Activated CD4-positive, alpha-beta T cell treated with anti-CD3 and anti-CD28 coated beads, Interleukin-2, amount 50 U/mL, for 24 hours (primary cell): ENCODE measurements around the gene UBE2F.

Experiments
- DNase-seq, 2 donors: peaks; one replicate each; pipeline ENCODE4 v3.0.0-alpha.2; 2020; ENCODE audit warnings: low read depth in 1 of 2, low spot score in 1 of 2

The UBE2F gene

GRCh38 chr2:238069877-238070276 is 103.1 kb downstream of the UBE2F start:
- no peak for DNase-seq

- DNase-seq = no peak
Observed at GRCh38 chr2:238075397-238075796, 108.6 kb downstream of the UBE2F start.

GRCh38 chr2:238077292-238077691 is 110.5 kb downstream of the UBE2F start:
- DNase-seq = no peak

DNA sequence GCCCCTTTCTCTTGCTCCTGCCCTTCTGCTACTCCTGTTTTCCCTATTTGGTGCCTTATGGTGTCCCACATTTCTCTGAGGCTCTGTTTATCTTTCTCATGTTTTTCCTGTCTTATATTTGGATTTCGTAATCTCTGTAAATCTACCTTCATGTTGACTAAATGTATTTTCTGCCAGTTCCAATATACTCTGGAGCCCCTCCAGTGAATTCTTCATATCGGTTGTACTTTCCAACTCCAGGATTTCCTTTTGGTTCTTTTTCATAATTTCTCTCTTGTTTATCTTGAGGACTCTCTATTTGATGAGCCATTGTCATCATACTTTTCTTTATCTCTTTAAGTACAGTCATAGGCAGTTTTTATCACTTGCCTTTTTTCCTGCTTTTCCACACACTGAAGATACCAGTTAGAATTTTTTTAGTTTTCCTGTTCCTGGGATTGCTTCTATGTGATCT is 113.1 kb downstream of the UBE2F start:
- DNase-seq = no peak

DNA sequence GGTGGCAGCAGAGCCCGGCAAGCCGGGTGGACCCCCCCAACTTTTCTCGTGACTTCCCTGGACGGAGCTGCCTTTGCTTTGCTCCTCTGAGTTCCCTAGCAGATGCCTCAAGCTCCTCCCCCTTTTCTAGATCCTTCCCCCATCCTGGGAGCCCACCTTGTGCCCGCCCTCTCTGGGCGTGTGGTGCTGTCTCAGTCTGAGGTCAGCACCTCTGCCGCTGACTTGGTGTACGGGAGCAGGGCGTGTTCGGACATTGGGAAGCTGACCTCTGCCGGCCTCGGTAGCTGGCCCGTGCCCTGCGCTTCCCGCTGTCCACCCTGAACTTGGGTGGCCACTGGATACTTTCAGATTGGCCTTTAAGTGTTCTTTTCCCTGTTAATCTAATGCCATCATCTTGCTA is 113.7 kb downstream of the UBE2F start:
- no peak for DNase-seq

DNA sequence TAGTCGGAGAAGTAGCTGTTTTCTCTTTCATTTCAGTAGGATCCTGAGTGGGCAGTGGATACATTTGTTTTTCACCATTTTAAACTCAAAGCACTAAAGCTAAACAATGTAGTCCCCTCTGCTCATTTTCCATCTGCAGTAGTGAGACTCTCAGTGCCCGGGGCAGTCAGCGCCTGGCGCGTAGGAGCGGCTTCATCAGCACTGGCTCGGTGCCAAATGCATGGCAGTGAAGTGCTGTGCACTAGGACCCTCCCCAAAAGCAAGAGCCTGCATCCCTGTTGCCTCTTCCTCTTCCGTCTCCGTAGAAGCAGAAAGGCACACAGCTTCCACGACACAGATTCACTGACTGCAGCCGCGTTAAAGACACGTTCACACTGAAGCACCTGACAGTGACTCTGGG is 114.3 kb downstream of the UBE2F start:
- DNase-seq = no peak

DNA sequence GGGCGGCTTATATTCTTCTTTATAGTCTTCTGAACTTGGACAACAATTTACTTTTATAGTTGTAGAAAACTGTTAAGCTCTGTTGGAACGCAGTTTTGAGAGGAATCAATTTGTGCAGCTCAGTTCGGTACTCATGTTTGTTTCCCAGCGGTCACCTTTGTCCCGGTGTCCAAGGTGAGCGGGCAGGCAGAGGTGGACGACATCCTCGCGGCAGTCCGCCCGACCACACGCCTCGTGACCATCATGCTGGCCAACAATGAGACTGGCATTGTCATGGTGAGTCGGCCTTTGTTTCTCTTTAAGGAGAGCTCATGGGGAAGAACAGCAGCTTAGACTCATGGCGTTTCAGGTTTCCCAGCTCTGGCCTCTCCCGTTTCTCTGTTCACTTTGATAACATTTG is 114.7 kb downstream of the UBE2F start:
- no peak for DNase-seq

DNA sequence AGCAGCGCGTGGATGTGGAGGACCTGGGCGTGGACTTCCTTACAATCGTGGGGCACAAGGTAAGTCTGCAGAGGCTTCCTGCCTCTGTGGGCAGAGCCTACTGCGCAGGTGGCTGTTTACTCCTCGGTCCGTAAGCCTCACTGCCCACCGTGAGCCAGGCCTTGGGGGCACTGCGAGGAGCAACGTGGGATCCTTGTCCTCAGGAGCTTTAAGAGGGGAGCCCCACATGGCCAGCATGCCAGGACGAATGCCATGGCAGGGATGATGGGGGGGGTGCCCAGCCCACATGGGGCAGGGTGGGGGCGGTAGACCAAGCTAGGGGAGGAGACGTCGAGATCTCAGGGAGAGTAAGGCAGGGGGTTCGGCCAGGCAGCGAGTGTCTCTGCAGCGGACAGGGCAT is 115.3 kb downstream of the UBE2F start:
- DNase-seq = no peak

DNA sequence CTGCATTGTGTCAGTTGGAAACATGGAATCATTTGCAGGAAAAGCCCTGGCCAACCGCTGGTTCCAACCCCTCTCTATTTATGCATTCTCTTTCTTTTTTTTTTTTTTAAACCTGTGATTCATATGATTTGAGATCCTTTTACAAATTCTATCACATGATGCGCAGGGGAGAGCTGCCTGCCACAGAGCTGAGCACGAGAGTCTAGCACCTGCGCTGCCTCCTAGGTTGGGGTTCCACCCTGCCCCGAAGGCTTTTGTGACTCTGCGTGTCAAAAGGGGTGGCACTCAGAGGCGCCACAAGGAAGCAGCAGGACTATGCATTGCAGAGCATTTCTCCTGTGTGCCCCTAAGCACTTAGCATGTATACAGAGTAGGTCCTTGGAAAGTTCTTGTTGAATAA is 116.0 kb downstream of the UBE2F start:
- no peak for DNase-seq

DNA sequence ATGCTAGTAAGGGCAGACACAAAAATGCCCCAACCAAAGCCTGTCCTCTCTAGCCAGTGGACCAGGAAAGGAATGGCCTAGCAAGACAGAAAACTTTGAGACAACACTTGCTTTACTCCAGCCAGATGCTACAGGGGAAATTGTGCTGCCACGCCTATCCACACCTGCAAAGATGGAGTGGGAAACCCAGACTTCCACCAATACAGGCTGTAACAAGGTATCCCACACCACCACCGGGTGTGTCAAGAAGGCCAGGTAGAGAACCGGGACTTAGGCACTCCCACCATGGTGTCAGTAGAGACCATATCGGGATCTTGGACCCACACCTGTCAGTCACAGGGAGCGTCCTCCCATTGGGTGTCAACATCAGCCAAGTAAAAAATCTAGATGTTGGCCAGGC is 117.1 kb downstream of the UBE2F start:
- no peak for DNase-seq

DNA sequence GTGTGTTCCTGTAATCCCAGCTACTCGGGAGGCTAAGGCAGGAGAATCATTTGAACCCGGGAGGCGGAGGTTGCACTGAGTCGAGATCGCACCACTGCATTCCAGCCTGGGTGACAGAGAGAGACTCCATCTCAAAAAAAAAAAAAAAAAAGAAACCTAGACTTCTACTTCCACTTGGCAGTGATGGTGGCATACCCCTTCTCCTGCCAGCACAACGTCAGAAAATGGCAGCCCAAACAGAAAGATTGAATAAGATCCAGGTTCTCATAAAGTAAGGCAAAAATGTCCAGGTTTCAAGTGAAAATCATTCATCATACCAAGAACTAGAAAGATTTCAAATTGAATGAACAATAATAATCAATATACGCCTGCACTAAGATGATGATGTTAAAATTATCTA is 117.9 kb downstream of the UBE2F start:
- no peak for DNase-seq

DNA sequence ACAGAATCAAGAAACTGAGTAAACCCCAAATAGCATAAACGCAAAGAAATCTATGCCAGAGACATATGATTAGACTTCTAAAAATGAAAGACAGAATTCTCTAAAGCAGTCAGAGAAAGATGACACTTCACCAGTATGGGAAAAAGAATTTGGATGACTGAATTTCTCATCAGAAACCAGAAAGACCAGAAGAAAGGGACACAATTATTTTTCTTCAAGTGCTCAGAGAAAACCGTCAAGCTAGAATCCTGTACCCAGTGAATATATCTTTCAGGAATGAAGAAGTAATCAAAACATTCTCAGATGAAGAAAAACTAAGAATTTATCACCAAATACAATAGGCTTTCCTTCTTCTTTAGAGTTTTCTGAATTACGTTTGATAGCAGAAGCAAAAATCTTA is 119.1 kb downstream of the UBE2F start:
- DNase-seq = no peak

- no peak for DNase-seq
Observed at GRCh38 chr2:238087211-238087610, 120.4 kb downstream of the UBE2F start.

DNA sequence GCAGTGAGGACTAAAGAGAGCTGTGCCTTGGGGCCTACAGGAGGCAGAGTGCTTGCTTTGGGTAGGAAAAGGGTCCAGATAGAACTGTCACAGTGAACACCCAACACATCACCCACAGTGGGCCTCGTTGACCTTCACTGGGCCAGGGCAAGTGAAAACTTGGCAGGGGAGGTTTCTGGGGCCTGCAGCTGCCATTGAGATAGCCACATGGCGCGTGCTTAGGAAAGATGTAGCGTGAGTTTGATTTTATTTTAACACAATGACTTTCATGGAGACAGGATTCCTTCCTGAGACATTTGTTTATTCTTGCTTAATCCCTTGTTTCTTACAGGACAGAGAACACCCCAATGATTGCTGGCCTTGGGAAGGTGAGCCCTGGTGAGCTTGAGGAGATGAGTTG is 124.1 kb downstream of the UBE2F start:
- no peak for DNase-seq

- DNase-seq = no peak
Observed at GRCh38 chr2:238091436-238092060, 124.7 kb downstream of the UBE2F start.
